NCI-H526 (cell line): Measurements from ENCODE around the gene PRKCH.
"Not testable (repeated sequence)": the region's sequence is repeated elsewhere in the genome, so short reads cannot be mapped to it uniquely, and the experiment has no call there.

Source experiments
- DNase-seq, 2 experiments: peaks; one replicate each; lab custom pipeline; 2025; lab: John Stamatoyannopoulos, UW

Gene PRKCH

DNA sequence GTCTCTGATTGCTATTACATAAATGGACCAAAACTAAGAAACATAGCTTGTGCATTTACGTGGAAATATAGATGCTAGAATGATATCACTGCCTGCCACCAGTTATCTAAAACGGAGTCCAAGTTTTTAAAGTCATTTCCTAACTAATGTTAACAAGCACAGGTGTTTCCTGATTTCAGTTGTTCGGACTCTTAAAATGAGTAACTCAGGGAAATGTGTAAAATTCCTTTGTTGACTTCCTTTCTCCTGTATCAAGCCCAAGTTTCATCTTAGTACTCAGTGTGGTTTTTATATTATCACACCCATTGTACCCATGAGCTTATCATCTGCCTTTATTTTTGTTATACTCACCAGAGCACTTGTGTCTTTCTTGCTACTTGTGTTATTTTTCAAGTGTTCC, 13.2 kb upstream of the PRKCH start:
- DNase-seq = no peak

GRCh38 chr14:61308701-61309100, 12.7 kb upstream of the PRKCH start:
- not testable (repeated sequence) for DNase-seq

DNA sequence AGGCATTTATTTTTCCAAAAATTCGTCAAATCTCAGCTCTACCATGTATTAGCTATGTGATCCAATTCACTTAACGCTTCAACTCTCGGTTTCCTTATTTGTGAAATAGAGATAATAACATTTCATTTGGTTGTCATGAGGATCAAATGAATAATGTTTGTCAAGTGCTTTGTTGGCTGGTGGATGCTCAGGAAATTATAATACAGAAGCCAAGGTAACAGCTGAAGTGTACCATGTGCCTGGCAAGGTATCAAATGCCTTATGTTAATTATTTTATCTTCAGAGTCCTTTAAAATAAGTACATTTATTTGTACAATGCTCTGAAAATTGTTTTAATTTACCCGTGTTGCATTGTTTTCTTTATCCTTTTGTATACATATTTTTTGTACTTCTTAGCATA, 6.1 kb upstream of the PRKCH start:
- DNase-seq = no peak

GRCh38 chr14:61319086-61319485, 2.3 kb upstream of the PRKCH start:
- DNase-seq = no peak

DNA sequence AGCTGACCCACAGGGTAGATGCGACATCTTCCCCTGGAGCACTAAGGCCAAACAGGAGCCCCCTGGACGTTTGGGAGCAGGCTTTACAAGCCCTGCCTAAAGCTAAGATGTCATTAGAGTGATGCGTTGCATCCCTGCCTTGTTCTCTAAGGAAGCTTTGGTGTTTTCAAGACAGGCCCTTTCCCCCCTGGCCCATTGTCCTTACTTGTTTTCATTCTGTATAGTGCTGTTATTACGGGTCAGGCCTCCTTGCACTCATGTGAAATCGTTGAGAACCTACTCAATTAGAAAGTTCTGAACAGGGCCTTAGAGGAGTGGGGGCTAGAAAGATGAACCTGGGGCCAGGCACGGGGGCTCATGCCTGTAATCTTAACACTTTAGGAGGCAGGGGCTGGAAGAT, 1.7 kb upstream of the PRKCH start:
- no peak for DNase-seq

- not testable (repeated sequence) for DNase-seq
Observed at GRCh38 chr14:61320170-61320569, 1.2 kb upstream of the PRKCH start.

DNA sequence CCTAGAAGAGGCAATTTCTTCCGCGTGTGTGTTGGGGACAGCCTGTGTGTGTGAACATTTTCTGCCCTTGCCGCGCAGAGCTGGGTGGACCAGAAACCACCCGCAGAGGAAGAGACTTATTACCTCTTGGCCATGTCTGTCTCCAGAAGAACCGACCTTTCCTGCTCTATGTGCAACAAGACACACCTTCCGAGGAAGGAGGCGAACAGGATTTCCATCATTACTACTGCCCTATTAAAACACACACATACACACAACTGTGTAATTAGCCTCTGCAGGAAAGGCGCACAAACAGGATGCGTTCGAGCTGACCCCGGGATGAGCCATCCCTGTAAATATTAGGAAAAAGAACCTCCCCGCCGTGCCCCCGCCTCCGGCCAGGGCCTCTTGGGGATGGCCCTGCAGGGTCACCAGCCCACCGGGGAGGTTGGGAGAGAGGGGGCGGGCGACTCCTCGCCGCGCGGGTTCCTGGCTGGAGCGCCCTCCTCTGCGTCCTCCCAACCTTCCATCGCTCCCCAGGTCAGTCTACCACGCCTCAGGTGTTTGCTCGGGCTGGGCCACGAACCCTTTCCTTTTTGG, 484 bp upstream of the PRKCH start:
- peak in 1 of 2 experiments; percentile 30 for DNase-seq

GRCh38 chr14:61322011-61322798, 826 bp downstream of the PRKCH start:
- peak in 1 of 2 experiments; percentile 51 for DNase-seq

DNA sequence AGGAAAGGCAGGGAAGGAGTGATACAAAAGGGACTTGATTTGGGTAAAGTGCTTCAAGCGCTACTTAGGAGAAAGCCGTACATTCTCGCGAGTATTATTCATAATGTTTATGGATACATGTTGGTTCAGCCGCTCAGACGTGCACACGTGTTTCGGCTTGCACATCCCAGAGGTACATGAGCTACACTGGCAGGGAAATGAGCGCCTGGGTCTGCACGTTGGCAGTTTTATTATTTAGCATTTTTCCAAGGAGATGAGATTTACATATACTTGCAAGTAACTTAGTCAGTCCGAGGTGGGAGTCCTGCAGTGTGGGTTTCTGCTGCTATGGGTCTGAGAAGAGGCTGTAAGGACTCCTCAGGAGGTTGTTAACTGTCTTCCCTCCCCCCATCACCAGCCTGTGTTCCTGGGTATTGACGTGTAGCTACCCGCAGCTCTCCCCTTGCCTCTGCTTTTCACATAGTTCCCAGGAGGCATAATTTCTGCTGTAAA, 1.5 kb downstream of the PRKCH start:
- DNase-seq = peak; percentile 55 to 56

DNA sequence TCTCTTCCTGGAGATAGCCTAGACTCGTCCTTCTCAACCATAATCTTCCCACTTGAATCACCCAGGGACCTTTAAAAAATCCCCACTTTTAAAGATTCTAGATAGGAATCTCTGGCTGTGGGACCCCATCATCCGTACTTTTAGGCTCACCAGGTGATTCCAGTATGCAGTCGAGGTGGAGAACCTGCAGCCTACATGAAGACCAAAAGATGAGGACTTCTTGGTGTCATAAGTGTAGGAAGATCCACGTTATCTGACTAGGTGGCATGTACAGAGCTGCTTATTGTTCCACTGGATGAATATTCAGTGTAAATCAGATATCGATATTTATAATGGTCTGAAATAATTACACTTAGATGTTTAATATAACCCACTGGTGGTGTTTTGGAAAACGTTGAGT, 2.6 kb downstream of the PRKCH start:
- DNase-seq = no peak

- DNase-seq = no peak
Observed at GRCh38 chr14:61325166-61325565, 3.8 kb downstream of the PRKCH start.

DNA sequence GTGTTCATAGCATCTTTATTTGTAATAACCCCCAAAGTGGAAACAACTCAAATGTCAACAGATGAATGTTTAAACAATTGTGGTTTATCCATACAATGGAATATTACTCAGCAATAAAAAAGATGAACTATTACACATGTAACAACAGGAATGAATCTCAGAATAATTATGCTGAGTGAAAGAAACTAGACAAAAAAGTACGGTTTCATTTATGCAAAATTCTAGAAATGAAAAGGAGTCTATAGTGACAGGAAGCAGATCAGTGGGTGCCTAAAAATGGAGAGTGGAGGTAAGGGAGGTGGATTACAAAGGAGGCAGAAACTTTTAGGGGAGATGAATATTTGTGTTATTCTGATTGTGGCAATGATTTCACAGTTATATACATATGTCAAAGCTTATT, 4.8 kb downstream of the PRKCH start:
- DNase-seq = no peak

- no peak for DNase-seq
Observed at GRCh38 chr14:61326847-61327246, 5.5 kb downstream of the PRKCH start.

DNA sequence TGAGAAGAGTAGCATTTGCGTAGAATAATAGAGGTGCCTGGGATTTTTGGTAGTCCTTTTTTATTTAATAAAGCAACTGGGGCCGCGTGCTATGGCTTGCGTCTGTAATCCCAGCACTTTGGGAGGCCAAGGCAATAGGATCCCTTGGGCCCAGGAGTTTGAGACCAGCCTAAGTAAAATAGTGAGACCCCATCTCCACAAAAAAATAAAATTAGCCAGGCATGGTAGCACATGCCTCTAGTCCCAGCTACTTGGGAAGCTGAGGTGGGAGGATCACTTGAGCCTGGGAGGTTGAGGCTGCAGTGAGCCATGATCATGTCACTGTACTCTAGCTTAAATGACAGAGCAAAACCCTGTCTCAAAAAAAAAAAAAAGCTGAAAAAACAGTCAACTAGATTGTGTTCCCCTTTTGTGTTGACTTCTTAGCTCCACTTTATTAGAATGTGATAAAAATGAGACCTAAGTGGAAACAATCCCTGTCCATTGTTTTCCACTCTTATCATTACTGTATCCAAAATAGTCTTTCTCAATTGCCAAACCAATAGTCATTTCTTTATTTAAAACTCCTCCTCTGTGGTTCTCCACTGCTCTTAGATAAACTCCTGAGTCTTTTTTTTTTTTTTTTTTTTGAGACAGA, 7.4 kb downstream of the PRKCH start:
- DNase-seq = no peak

DNA sequence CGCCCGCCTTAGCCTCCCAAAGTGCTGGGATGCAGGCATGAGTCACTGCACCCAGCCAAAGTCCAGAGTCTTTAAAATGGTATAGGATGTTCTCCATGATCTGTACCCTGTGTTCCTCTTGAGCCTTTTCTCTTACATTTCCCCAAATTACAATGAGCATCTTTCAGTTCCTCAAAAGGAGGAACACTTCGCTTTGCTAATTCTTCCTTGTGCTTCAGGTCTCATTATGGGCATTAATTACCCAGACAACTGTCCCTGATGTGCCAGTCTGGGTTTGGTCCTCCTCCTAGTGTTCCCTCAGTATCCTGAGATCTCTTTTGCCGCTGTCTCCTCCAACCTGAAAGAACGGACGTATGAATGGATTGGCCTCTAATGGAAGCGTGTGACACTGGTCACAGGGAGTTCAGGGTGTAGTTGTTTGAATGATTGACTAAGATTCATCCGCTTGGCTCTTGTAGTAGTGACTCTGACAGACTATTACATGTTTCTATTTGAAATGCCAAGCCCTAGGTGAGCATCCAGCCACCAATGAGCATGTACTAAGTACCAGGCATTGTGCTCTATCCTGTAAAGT, 8.2 kb downstream of the PRKCH start:
- no peak for DNase-seq

- no peak for DNase-seq
Observed at GRCh38 chr14:61330511-61330910, 9.1 kb downstream of the PRKCH start.

GRCh38 chr14:61331992-61332657, 10.7 kb downstream of the PRKCH start:
- no peak for DNase-seq

DNA sequence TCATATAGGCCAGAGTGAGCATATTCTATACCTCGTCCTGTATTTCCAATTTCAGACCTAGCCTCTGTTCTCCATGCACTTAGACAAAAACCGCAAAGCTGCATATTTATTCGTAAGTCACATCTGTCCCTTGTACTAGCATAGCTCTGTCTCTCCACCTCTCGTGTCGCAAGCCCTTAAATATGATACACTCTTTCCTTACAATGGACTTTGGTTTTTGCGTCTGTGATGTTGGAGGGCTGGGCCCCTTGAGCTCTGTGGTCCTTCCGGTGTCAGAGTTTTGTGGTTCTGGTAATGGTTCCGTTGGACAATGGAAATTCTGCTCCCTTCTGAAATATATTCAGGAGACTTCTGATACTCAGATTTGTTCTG, 11.3 kb downstream of the PRKCH start:
- no peak for DNase-seq

DNA sequence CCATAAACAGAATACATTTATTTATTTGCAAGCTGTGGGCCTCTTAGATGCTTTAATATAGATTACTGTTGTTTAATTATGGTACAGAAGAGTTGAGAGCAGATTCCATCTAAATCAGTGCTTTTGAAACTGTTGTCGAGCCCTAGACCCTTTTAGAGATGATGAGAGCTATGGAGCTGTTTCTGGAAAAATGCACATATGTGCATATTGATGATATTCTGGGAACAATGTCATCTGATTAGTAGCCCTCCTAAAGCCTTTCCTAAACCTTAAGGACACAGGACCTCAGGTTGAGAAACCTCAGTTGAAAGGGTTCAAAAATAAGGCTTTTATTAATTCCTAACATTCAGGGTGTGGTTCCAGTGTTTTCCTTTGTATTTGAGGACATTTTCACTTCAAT, 11.7 kb downstream of the PRKCH start:
- DNase-seq = no peak

DNA sequence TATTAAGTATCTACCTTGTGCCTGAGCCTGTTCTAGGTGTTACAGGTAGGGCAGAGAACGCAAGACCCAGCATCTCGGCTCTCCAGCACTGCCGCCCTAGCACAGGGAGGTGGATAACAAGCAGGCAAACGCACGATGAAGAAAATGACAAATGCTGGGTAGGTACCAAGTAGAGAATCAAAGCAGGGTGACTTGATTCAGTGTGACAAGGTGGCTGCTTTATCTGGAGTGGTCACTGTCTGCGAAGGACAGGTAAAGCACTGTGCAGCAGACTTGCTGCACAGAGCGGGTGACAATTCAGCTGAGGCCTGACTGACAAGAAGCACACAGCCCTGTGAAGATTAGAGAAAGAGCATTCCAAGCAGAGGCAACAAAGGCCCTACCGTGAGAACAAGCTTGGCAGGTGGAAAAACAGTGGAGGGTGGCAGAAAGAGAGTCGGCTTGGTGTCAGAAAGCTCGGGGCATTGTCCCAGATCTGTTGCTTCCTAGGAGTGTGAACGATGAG, 12.9 kb downstream of the PRKCH start:
- no peak for DNase-seq

DNA sequence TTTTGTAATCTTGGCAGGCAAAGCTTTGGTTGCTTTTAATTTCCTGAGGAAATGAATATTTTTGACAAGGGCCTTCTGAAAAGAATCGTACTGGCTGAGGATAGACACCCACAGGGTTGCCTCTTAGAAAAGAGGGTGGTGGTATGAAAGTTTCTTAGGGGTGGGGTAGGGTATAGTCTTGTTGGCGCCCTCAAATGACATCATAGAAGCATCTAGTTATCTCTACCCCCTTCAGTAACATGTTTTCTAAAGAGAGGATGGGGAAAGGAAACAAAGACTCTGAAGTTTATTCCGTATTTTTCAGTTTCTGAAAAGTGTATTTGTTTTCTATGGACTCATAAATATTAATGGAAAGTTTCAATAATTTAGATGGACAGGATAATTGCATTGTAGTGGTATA, 13.7 kb downstream of the PRKCH start:
- no peak for DNase-seq

DNA sequence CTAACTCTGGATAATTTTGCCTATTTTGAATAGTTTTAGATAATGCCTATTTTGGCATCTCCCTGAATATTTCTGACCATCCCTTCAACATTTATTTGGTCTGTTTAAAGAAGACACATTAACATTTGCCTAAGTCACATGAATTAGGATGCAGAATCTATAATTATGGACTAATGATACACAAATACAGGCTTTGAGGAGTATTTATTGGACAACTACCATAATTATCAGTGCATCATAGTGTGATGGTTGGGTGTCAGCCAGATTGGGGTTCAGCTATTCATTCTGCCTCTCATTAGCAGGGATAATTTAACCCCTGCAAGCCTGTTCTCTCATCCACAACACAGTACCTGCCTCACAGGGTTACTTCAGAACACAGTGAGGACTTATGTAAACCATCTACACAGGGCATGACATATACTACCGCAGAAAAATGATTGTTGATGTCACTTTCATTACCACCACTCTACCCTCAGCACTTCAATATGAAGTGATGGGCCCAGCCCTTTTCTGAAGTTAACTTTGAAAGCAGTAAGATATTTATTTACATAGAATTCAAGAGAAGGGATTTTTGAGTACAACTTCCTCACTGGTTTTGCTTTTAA, 14.4 kb downstream of the PRKCH start:
- DNase-seq = no peak
